ENCODE measurements around the gene PHF2.
"Not testable (repeated sequence)": the region's sequence is repeated elsewhere in the genome, so short reads cannot be mapped to it uniquely, and the experiment has no call there.

The PHF2 gene

DNA sequence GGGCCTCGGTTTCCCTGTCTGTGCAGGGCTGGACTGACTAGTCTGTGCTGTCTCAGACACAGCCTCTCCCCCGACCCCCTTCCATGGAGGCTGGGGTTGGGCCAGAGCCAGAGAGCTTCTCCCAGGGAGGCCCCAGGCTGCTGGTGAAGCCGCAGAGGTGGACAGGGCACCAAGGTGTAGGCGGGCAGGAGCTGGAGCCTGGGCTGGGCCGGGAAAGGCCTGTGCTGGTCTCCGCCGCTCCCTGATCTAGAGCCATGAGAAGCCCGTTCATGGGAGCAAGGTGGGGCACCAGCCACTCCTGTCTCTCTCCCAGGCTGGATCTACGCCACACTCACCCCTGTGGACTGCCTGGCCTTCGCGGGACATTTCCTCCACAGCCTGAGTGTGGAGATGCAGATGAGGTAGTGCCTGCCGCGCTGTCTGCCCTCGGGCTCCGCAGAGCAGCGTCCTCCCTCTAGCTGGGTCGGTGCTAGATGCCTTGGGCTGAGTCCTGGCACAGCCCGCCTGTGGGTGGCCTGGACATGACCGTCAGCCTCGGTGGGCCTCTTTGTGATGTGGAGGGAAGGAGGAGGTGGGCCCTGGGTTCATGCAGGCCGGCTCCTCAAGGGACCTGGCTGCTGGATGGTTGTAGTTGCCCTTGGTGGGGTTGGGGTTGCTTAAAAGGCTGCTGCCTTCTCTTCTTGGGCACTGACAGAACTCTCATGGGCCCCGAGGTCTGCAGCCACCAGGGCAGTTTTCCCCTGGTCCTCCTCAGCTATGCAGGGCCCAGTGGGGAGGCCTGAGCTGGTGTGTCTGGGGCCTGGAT is 79.4 kb downstream of the PHF2 start:
- DNase-seq: no peak

DNA sequence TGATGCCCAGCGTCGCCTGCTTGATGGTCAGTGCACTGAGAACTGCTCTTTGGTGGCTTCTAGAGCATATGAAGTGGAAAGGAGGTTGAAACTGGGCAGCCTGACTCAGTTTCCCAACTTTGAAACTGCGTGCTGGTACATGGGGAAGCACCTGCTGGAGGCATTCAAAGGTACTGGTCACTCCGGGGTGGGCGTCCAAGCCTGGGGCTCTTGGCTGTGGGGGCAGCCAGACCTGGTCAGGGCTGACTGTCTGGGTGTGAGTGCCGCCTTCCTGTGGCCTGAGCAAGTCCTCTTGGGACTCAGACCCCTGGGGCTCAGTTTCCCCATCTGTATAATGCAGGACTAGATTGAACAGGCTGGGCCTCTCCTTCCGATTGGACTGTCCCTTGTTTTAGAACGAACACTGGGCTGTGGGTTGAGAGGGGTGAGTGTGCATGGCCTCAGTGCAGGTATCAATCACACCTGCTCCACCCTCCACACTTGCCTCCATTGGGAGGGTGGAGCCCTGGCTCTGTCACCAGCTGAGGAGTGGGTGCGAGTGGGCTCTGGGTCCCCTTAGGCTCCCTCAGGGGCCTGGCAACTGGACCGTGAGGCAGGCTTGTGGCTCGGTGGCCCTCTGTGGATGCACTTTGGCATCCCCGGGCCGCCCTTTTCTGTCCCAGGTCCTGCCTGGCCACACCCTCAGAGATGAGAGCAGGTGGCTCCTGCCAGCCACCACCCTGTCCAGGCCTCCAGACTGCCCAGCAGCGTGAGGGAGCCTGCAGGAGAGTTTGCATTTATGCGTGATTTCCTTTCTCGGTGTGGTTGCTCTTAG is 80.2 kb downstream of the PHF2 start:
- DNase-seq: no peak

DNA sequence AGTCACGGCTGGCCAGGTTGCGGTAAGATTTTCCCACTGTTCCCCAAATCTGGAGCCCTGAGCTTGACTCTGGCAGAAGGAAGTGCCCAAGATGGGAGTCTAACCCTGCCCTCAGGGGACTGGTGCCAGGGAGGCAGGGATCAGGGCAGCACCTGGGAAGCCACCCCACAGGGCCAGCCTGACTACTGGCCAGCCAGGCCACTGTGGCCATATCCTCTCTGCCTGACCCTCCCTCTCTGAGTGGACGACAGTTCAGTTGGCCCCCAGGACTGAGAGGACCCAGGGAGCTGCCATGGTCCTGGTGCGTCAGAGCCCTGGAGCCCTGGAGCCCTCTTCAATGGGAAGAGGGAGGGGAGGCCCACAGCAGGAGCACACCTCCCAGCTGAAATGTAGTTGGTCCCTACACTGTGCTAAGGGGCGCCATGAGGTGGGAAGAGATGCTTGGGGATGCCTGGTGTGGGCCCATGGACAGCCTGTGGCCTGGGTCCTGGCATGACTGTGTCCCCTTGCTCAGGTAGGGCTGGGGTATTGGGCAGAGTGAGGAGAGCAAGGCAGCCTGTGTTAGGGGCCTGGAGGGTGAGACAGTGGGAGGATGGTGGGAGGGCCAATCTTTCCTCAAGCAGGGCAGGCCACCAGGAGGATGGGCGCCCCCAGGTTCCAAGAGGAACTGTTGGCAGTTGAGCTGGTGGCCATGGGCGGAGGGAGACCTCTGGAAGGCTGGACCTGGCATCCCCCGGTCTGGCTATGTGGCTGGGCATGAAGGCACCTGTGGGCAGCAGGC is 81.1 kb downstream of the PHF2 start:
- DNase-seq: no peak

- DNase-seq: no peak
These were observed 82.0 kb downstream of the PHF2 start for GRCh38 chr9:93658184-93658925.

GRCh38 chr9:93659044-93659836 is 82.9 kb downstream of the PHF2 start:
- DNase-seq: no peak

- no peak for DNase-seq
These were observed 83.4 kb downstream of the PHF2 start for GRCh38 chr9:93659837-93660177.

DNA sequence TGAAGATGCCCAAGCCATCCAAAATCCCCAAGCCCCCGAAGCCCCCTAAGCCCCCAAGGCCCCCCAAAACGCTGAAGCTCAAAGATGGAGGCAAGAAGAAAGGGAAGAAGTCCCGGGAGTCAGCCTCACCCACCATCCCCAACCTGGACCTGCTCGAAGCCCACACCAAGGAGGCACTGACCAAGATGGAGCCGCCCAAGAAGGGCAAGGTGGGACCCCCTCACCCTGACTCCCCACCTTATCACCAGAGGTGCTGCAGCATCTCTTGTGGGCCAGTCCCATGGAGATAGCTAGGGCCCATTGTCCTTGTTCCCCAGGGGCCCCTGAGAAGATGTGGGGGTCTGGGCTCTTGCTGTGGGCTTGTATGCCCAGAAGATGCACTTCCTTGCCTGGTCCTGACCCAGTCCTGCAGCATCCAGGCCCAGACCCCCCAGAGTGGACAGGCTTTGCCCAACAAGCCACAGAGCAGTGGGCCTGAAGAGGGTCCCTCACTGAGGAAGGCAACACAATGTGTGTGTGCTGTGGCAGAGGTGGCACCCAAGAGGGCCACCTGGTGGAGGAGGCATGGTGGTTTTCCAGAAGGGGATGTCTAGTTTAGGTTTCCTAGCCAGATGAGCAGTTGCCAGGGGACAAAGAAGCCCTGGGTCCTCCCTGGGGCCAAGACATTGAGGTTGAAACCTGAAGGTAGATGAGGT is 84.1 kb downstream of the PHF2 start:
- DNase-seq: no peak

- no peak for DNase-seq
These were observed 85.2 kb downstream of the PHF2 start for GRCh38 chr9:93661591-93661990.

GRCh38 chr9:93662016-93662638 is 85.7 kb downstream of the PHF2 start:
- no peak for DNase-seq

DNA sequence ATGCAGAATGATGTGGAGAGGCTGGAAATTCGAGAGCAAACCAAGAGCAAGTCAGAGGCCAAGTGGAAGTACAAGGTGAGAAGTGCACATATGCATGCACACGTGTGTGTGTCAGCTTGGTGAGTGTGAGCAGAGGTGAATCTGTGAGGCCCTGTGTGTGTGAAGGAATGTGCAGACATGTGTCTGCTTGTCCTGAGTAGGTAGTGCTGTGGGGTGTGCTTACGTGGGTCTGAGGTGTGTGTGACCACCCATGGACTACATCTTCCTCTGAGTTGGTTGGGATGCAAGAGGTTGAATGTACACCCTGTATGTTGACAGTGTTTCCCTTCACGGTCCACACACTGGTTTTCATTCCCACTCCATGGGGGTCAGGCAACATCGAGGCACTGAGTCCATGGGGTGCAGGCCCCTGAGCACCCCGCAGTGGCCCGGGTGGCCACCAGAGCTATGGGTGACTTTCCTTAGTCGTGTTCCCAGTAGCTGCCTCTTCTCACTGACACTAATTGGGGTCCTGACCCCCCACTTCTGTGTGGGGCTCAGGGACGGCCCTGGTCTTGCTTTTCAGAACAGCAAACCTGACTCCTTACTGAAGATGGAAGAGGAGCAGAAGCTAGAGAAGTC is 86.7 kb downstream of the PHF2 start:
- no peak for DNase-seq

GRCh38 chr9:93663877-93664548 is 87.6 kb downstream of the PHF2 start:
- DNase-seq: no peak

- no peak for DNase-seq
These were observed 88.3 kb downstream of the PHF2 start for GRCh38 chr9:93664549-93665120.

- DNase-seq: no peak
These were observed 88.8 kb downstream of the PHF2 start for GRCh38 chr9:93665128-93665636.

DNA sequence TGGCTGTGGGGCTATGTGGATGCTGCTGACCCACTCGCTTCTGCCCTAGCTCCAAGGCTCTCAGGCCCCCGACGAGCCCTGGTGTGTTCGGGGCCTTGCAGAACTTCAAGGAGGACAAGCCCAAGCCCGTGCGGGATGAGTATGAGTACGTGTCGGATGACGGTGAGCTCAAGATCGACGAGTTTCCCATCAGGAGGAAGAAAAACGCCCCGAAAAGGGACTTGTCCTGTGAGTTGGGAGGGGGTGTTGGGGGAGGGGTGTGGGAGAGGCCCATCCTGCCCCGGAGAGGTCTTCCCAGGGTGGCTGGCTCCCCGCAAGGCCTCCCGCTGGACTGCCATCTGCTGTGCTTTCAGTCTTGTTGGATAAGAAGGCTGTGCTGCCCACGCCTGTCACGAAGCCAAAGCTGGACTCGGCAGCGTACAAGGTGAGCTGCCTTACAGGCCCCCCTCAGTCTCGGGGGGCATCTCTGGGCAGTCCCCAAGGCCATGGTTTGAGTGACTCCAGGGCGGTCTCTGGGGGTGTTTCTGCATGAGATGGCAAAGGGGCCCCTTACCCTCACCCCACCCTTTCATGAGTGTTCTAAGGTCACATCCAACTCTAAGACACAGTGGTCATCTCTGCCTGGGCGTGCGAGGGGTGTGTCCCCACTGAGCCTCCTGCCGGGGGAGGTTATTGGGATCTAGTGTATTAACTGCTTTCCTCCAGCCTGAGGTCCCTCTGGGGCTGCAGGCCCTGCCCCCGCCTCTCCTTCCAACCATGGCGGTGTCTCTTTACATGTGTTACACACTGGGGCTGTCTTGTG is 89.5 kb downstream of the PHF2 start:
- DNase-seq: no peak

DNA sequence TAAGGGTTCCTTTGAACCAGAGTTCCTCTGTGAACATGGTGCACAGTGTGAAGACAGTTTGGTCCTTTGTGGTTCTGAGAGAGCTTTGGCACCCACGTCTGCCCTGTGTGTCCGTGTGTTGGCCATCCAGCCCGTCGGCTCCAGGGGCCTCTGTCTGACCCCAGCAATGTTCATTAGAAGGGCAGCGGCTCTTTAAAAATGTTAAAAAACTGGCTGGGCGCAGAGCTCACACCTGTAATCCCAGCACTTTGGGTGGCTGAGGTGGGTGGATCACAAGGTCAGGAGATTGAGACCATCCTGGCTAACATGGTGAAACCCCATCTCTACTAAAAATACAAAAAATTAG is 90.0 kb downstream of the PHF2 start:
- DNase-seq: not testable (repeated sequence)

GRCh38 chr9:93667006-93667405 is 90.6 kb downstream of the PHF2 start:
- no peak for DNase-seq

DNA sequence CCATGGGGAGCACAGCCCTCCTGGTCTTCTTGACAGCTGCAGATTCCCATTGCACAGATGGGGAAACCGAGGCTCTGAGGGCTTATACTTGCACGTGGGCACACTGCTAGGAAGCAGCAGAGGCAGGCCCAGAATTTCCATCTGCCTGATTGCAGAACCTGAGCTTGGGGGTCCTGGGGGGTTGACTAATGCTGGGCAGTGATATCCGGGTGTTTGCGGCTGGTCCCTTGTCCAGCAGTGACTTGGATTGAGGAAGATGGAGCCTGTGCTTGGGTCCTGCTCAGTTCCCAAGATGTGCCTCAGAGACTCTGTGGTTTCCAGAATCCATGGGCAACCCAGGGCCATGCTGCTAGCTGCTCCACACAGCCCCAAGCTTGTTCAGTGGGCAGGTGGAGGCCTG is 91.2 kb downstream of the PHF2 start:
- DNase-seq: no peak

GRCh38 chr9:93668261-93668871 is 92.0 kb downstream of the PHF2 start:
- DNase-seq: no peak

Measured in NCI-H345 (cell line).